ENCODE results near the gene ALX1.

DNA sequence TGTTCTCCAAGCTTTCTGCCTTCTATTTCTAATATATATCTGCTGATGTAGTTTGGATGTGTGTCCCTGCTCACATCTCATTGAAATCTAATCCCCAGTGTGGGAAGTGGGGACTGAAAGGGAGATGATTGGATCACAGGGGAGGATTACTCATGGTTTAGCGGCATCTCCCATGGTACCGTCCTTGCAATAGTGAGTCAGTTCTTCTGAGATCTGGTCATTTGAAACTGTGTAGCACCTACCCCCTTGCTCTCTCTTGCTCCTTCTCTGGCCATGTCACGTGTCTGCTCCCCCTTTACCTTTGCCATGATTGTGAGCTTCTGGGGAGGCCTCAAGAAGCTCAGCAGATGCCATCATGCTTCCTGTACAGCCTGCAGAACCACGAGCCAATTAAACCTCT lies 26.2 kb upstream of the ALX1 start:
- TF ChIP-seq POLR2A (IDR thresholded peaks at IDR 0.05; ENCODE audit: borderline replicate concordance, extremely low read depth, insufficient read depth, insufficient read length): no peak
- TF ChIP-seq, protein P1, sequence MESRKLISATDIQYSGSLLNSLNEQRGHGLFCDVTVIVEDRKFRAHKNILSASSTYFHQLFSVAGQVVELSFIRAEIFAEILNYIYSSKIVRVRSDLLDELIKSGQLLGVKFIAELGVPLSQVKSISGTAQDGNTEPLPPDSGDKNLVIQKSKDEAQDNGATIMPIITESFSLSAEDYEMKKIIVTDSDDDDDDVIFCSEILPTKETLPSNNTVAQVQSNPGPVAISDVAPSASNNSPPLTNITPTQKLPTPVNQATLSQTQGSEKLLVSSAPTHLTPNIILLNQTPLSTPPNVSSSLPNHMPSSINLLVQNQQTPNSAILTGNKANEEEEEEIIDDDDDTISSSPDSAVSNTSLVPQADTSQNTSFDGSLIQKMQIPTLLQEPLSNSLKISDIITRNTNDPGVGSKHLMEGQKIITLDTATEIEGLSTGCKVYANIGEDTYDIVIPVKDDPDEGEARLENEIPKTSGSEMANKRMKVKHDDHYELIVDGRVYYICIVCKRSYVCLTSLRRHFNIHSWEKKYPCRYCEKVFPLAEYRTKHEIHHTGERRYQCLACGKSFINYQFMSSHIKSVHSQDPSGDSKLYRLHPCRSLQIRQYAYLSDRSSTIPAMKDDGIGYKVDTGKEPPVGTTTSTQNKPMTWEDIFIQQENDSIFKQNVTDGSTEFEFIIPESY (IDR thresholded peaks at IDR 0.05; ENCODE audit: extremely low read depth, insufficient replicate concordance, low read length): no peak
- TF ChIP-seq, protein P2, sequence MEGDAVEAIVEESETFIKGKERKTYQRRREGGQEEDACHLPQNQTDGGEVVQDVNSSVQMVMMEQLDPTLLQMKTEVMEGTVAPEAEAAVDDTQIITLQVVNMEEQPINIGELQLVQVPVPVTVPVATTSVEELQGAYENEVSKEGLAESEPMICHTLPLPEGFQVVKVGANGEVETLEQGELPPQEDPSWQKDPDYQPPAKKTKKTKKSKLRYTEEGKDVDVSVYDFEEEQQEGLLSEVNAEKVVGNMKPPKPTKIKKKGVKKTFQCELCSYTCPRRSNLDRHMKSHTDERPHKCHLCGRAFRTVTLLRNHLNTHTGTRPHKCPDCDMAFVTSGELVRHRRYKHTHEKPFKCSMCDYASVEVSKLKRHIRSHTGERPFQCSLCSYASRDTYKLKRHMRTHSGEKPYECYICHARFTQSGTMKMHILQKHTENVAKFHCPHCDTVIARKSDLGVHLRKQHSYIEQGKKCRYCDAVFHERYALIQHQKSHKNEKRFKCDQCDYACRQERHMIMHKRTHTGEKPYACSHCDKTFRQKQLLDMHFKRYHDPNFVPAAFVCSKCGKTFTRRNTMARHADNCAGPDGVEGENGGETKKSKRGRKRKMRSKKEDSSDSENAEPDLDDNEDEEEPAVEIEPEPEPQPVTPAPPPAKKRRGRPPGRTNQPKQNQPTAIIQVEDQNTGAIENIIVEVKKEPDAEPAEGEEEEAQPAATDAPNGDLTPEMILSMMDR (IDR thresholded peaks at IDR 0.05 in 2 of 3, conservative IDR thresholded peaks at IDR 0.05 in 1 of 3; ENCODE audit: borderline replicate concordance in 1 of 3, insufficient read depth in 1 of 3, low read depth in 2 of 3, low read length in 2 of 3): no peak
- TF ChIP-seq EZH2 (IDR thresholded peaks at IDR 0.05): no peak
- no peak for TF ChIP-seq SRF (IDR thresholded peaks at IDR 0.05; ENCODE audit: low read depth)
- TF ChIP-seq SP1 (IDR thresholded peaks at IDR 0.05; ENCODE audit: low read depth): no peak
- TF ChIP-seq, protein P3, sequence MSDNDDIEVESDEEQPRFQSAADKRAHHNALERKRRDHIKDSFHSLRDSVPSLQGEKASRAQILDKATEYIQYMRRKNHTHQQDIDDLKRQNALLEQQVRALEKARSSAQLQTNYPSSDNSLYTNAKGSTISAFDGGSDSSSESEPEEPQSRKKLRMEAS (IDR thresholded peaks at IDR 0.05): no peak
- no peak for TF ChIP-seq POLR2AphosphoS5 (IDR thresholded peaks at IDR 0.05; ENCODE audit: low read depth, low read length)
- TF ChIP-seq RAD21 (IDR thresholded peaks at IDR 0.05; ENCODE audit: low read depth): no peak
- no peak for TF ChIP-seq ZFX (IDR thresholded peaks at IDR 0.05)
- TF ChIP-seq, protein P4, sequence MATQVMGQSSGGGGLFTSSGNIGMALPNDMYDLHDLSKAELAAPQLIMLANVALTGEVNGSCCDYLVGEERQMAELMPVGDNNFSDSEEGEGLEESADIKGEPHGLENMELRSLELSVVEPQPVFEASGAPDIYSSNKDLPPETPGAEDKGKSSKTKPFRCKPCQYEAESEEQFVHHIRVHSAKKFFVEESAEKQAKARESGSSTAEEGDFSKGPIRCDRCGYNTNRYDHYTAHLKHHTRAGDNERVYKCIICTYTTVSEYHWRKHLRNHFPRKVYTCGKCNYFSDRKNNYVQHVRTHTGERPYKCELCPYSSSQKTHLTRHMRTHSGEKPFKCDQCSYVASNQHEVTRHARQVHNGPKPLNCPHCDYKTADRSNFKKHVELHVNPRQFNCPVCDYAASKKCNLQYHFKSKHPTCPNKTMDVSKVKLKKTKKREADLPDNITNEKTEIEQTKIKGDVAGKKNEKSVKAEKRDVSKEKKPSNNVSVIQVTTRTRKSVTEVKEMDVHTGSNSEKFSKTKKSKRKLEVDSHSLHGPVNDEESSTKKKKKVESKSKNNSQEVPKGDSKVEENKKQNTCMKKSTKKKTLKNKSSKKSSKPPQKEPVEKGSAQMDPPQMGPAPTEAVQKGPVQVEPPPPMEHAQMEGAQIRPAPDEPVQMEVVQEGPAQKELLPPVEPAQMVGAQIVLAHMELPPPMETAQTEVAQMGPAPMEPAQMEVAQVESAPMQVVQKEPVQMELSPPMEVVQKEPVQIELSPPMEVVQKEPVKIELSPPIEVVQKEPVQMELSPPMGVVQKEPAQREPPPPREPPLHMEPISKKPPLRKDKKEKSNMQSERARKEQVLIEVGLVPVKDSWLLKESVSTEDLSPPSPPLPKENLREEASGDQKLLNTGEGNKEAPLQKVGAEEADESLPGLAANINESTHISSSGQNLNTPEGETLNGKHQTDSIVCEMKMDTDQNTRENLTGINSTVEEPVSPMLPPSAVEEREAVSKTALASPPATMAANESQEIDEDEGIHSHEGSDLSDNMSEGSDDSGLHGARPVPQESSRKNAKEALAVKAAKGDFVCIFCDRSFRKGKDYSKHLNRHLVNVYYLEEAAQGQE (IDR thresholded peaks at IDR 0.05; ENCODE audit: low read depth): no peak
